GM21619 (cell line): ENCODE data around the gene ICA1L.
"Not testable (repeated sequence)": the region's sequence is repeated elsewhere in the genome, so short reads cannot be mapped to it uniquely, and the experiment has no call there.

Experiments used
- ATAC-seq: cut with Tn5 transposase; IDR thresholded peaks from one replicate; pipeline ENCODE4 v1.9.1; 2021; ENCODE audit not compliant: unreplicated experiment

Gene ICA1L

DNA sequence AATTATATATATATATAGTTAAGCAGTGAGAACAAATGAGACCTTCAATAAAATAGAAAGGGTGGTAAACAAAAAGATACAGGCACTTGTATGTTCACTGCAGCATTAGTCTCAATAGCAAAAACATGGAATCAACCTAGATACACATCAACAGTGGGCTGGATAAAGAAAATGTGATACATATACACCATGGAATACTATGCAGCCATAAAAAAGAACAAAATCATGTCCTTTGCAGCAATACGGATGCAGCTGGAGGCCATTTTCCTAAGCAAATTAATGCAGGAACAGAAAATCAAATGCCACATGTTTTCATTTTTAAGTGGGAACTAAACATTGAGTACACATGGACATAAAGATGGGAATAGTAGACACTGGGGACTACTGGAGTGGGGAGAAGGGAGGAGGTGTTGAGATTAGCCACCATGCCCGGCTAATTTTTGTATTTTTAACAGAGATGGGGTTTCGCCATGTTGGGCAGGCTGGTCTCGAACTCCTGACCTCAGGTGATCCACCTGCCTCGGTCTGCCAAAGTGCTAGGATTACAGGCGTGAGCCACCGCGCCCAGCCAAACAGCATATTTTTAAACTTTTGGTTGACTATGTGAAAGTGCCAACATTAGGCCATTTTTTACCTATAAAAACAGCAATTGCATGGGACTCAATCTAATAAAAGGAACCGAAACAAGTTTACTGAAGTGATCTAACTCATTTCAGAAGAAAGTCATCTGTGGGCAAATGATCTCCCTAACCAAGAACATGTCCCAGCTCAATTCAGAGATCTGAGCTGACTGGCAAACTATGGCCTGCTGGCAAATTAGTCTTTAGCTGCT, 23.7 kb downstream of the ICA1L start:
- ATAC-seq, result peak; percentile 73

DNA sequence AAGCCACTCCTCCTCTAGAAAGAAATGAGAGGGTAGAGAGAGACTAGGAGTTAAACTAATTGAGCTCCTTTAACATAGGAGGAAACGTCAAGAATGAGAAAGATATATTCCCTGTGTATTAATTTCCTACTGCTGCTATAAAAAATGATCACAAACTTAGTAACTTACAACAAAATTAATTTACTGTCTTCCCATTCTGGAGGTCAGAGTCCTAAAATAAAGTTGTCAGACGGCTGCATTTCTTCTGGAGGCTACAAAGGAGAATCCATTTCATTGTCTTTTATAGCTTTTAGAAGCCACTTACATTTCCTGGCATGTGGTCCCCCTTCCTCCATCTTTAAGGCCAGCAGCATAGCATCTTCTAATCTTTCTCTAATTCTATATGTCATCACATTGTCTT, 26.9 kb downstream of the ICA1L start:
- ATAC-seq, result no peak

DNA sequence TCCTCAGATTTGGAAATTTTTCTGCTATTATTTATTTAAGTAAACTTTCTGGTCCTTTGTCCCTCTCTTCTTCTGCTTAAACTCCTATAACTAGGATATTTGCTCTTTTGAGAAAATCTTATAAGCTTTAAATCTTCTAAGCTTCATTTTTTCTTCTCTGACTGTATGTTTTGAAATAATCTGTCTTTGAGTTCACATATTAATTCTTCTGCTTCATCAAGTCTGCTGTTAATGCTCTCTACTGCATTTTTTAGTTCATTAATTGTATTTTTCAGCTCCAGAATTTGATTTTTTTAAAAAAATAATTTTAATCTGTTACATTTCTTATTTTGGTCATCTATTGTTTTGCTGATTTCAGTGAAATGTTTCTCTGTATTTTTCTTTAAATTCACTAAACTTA, 28.9 kb downstream of the ICA1L start:
- ATAC-seq, result no peak

DNA sequence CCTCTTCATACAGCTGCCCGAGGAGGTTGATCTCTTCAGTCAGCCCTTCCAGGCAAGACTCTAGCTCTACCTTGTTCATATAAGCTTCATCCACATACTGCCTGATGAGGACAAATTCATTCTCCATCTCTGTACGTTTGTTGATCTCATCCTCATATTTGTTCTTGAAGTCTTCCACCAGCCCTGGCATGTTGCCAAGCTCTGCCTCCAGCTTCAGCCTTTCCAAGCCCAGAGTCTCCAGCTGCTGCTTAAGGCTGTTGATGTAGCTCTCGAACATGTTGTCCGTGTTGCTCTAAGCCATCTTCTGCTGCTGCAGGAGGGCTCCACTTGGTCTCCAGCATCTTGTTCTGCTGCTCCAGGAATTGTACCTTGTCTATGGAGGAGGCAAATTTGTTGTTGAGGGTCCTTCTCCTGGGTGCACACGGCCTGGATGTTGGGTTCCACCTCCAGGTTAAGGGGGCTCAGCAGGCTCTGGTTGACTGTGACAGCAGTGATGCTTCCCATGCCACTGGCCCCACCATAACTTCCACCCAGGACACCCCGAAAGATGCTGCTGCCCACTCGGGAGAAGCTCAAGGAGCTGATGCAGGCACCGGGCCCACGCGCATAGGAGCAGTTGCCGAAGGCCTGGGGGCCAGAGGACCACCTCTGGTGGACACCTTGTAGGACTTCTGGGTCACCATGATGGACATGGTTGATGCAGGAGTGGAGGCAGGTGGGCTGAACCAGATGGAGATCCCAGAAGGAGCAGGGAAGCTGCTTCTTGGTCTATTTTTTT, 30.3 kb downstream of the ICA1L start:
- no peak for ATAC-seq

DNA sequence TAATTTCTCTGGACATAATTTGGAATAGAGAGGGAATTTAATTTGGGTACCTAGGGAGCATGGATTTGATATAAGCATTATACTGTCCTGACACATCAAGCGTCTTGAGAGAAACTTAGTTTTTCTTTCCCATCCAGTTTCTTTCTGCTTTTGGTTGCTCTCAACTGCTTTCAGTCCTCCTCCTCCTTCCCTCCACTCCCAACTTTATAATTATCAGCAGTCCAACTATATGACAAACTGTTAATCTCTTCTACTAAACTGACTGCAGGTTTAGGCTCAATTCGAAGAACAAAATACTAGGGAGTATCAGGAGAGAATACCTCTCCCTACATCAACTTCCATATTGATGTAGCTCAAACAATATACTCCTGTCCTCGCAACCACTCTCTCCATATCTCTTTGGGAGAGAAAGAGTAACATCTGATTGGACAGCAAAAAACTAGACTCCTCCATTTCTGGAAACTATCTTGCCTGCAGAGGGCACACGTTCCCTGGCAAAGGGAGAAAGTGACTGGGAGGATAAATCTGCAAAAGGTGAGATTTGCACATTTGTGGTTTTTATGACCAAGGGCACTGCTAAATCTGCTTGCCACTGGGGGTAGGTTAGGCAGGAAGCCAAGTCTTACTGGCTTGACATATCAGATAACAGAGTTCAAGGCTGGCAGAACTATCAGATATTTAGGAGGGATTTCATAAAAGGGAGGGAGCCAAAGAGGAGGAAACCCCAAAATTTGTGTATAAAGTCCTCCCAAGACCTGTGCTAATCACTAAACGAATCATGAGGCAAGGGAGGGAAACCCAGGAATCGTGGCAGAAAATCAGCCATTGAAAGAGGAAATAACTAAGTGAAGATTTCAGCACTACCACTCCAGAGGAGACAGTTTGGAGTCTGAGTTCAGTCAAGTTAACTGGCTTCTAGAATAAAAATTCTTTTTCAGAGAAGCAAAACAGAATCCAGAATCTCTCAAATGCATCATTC, 40.0 kb downstream of the ICA1L start:
- no peak for ATAC-seq

DNA sequence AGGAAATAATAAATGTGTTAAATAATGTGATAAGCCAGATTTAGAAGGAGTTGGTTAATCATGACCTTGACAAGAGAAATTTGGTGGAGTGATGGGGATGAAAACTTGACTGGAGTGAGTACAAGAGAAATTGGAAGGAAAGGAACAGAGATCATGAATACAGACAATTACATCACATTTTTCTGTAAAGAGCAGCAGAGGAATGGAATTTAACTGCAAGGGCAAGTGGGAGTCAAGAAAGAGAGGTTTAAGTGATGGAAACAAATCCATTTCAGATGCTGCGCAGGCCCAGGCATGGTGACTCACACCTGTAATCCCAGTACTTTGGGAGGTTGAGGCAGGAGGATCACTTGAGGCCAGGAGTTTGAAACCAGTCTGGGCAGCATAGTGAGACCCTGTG, 46.7 kb downstream of the ICA1L start:
- no peak for ATAC-seq

DNA sequence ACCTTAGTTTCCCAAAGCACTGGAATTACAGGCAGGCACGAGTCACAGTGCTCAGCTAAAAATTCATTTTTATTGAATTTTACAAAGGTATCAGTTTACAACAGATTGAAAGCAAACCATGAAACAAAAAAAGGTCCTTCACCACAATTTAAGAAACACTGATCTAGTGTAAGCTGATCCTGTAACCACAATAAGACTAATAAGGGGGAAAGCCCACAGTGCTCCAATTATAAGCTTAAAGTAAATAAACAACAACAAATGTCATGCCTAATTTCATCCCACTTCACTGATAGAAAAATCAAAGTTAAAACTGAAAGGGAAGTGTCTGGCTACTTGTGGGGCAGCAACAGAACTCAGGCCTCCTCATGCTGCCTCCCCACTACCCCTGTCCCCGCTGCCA, 49.2 kb downstream of the ICA1L start:
- no peak for ATAC-seq

DNA sequence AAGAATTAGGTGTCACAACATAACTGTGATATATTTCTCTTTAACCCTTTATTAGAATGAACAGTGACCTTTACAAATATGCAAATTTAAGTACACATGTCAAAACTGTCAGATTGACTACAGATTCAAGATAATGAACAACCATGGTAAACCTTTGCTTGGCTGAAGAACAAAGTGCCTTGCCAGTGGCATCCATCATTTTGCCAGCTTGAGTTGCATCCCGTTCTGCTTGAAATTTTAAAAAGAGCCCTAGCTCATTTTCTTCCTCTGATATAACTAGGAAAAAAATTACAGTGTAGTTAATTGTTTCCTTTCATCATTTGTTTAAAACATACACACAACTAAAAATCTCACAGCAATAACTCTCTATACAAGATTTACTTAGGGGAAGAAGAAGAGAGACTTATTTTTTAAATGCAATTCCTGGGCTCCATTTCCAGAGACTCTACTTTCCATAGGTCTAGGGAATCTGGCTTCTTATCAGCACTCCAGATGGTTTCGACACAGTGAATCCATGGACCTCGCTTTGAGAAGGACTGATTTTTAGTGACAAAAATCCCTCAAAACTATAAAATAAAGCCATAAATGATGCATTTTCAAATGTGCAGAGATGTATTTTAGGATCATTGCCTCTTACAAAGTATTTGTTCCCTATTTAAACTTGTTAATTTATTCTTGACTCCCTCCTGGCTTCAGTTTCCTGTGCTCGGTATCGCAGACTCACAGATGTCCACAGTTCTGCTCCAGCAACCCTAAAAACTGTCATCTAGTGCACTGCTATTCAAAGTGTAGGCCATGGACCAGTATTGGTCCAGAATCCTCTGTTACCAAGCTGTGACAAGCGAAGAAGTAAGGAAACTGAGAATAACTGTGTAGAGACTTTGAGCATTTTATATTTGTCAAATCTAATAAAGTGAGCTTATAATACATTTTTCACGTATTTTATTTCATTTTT, 50.1 kb downstream of the ICA1L start:
- no peak for ATAC-seq

DNA sequence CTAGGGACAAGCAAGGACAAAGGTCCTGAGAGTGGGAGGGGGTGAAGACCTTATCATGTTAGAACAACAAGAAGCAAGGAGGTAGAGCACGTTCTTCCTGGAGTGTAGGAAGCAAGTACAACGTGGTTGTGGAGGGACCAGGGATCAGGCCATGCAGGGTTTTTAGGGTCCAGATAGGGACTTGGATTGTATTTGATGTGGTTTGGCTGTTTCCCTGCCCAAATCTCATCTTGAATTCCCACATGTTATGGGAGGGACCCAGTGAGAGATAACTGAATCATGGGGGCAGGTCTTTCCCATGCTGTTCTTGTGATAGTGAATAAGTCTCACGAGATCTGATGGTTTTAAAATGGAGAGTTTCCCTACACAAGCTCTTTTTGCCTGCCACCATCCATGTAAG, 53.2 kb downstream of the ICA1L start:
- ATAC-seq, result no peak

DNA sequence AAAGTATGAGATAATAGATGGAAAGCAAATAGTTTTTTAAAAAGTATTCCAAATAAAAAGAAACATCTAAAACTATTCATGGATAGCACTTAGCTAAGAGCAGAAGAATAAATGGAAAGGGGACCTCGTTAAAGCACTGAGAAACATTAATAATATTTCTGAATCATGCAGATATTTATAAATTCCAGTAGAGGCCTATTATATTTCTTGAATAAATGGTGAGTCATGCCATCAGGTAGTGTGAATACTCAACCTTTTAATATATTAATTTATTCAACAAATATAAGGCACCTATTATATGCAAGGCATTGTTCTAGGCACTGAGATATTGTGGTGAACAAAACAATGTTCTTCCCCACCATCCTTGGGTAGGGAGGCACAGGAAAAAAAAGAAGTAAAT, 53.8 kb downstream of the ICA1L start:
- no peak for ATAC-seq

DNA sequence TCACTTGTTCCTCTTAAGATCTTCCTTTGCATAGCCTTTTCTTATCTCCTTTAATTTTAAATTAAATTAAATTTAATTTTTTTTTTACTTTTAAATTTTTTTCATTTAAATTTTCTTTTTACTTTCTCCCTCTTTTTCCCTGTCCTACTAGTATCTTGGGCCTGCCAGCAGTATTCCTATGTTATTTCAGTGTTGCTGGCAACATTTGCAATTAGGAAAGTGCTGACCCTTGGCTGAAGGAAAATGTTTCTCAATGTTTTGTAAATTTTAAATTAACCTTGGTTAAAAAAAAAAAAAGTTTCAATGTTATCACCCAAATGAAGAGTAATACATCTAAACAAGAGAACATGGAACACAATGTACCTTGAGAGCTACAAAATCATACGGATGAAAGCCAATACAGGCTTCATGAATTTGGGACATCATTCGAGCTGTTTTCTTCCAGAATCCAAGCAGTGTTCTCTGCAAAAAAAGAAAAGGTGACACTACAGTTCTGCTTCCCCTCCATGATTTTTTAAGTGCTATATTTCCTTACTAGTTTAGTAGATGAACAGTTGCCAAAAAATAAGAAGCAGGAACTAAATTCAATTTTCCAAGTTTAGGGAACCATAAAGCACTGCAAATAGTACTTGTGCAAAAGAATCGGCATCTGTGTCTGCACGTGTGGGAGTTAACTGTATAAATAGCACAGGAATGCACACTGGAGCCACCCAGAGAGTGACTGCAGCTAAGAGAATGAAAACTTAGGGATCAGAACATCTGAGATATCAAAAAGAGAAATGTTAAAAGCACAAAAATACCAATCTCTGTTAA, 55.8 kb downstream of the ICA1L start:
- ATAC-seq, result no peak

DNA sequence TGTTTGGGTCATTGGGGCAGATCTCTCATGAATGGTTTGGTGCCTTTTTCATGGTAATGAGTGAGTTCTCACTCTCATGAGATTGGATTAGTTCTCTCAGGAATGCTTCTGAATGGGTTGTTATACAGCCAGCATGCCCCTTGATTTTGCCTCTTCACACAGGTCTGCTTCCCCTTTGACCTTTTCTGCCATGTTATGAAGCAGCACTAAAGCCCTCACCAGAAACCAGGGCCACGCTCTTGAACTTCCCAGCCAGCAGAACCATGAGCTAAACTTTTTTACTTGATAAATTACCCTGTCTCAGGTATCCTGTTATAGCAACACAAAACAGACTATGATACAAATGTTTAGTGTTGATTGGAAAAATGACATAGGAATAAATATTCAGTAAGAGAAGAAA, 57.3 kb downstream of the ICA1L start:
- ATAC-seq, result no peak

DNA sequence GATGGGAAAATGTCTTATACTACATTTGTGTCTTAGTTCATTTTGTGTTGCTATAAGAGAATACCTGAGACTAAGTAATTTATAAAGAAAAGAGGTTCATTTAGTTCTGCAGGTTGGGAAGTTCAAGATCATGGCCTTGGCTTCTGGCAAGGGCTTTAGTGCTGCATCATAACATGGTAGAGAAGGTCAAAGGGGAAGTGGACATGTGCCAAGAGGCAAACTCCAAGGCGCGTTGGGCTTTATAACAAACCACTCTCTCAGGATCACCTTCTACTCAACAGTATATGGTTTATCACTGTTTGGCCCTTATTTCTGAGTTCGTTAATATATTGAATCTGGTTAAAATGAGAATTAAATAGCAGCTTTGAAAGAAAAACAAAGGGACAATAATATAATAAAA, 58.2 kb downstream of the ICA1L start:
- ATAC-seq, result no peak

DNA sequence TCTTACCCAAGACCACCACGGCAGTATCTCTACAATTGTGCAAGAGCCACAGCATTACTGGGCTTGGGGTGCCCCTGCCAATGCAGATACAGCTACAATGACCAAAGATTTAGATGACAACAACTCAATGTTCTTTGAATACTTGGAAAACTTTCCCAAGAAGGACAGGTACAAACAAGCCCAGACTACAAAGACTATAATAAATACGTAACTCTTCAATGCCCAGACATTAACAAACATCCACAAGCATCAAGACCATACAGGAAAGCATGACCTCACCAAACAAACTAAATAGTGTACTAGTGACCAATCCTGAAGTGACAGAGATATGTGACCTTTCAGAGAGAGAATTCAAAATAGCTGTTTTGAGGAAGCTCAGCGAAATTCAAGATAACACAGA, 62.8 kb downstream of the ICA1L start:
- no peak for ATAC-seq

DNA sequence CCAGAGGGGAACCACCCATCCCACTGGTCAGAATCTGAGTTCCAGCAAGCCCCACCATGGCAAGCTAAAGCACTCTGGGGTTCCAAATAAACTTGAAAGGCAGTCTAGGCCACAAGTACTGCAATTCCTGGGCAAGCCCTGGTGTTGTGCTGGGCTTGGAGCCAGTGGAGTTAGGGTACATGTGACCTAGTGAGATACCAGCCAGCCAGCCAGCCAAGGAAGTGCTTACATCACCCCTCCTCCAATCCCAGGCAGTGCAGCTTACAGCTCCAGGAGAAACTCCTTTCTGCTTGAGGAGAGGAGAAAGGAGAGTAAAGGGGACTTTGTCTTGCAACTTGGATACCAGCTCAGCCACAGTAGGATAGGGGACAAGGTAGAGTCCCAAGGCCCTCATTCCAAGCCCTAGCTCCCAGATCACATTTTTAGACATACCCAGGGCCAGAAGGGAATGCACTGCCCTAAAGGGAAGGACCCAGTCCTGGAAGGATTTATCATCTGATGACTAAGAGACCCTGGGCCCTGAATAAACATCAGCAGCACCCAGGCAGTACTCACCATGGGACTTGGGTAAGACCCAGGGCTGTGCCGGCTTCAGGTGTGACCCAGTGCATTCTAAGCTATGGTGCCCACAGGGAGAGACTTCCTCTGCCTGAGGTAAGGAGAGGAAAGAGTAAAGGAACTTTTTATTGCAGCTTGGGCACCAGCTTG, 64.0 kb downstream of the ICA1L start:
- ATAC-seq, result not testable (repeated sequence)

DNA sequence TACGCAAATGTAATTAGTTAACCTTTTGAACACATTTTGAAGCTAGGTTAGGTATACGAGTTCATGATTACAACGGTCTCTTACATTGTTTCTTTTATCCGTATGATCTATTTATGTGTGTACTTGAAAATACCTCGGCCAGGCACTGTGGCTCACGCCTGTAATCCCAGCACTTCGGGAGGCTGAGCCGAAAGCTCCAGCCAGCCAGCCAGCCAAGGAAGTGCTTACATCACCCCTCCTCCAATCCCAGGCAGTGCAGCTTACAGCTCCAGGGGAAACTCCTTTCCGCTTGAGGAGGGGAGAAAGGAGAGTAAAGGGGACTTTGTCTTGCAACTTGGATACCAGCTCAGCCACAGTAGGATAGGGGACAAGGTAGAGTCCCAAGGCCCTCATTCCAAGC, 65.7 kb downstream of the ICA1L start:
- ATAC-seq, result not testable (repeated sequence)

DNA sequence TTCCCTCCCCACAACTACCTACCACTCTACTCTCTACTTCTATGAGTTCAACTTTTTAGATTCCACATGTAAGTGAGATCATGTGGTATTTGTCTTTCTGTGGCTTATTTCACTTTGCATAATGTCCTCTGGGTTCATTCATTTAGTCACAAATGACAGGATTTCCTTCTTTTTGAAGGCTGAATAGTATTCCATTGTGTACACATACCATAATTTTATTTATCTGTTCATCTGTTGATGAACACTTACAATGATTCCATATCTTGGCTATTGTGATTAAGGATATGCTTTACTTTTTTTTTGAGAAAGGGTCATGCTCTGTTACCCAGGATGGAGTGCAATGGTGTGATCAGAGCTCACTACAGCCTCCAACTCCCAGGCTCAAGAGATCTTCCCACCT, 73.6 kb downstream of the ICA1L start:
- ATAC-seq, result no peak

DNA sequence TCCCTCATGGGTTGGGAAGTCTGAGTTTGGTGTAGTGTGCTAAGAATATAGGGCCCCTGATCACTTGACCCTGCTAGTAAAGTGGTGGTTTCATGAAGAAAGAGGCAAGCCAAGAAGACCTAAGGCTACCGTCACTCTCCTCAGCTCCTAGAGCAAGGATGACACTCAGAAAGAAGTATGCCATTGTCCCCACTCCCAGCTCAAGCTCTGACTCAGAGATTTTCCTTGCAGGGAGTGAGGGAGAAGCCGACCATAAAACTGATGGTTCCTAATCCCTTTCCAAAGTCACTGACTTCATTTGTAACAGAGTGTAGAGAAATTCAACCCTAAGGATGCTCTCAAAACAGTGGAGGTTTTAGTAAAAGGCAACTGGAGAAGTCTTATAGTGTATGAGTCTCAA, 80.9 kb downstream of the ICA1L start:
- no peak for ATAC-seq

DNA sequence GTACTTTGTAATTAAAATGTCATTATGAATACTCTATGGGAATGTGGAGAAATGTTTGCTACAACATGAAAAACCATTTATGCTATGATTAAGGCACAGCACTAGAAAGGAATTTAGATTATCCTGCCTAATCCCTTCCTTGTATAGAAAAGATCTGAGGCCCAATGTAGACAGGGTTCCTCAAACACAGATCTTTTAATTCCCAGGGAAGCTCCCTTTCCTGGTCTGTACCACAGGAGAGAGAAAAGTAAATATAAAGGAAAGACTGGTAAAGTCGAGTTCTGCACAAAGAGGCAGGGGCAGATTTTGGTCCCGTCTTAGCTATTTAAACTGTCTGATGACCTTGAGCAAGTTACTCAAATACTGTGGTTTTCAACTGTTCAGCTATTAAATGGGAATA, 84.7 kb downstream of the ICA1L start:
- ATAC-seq, result no peak
